BJ (cell line): ENCODE data around the gene MIA2. TPM values are rescaled to one million over a fixed set of nuclear protein-coding genes. Genes with fewer than 3 reads are reported as not detected.
"Not testable (repeated sequence)": the region's sequence is repeated elsewhere in the genome, so short reads cannot be mapped to it uniquely, and the experiment has no call there.

ENCODE experiments used
- CTCF ChIA-PET: fragments of 350-600 bp; formaldehyde crosslinking; extraction: SDS; loops from one replicate; lab custom pipeline; 2021; ENCODE audit warnings: antibody characterized with exemption, inconsistent platforms; lab: Yijun Ruan, JAX
- POLR2A ChIA-PET: fragments of 300-600 bp; sonication (Branson Sonifier 250); formaldehyde crosslinking; extraction: SDS; loops from one replicate; lab custom pipeline; 2021; ENCODE audit warnings: antibody characterized with exemption; lab: Charles Lee
- DNase-seq: peaks from one replicate; pipeline ENCODE4 v3.0.0-alpha.2; 2011; ENCODE audit warnings: low read depth
- H3K27me3 ChIP-seq: 2 replicates; pipeline ENCODE4 v1.6.0; 2011; ENCODE audit warnings: low read length; ENCODE audit not compliant: control insufficient read depth, insufficient read depth
- H3K36me3 ChIP-seq: 2 replicates; pipeline ENCODE4 v1.5.1; 2011; ENCODE audit warnings: low read length; ENCODE audit not compliant: control insufficient read depth, insufficient read depth
- H3K4me3 ChIP-seq: 2 replicates; pipeline ENCODE4 v1.5.1; 2011; ENCODE audit warnings: low read depth, mild to moderate bottlenecking, control low read depth, low read length
- CTCF ChIP-seq: IDR thresholded peaks from 2 replicates; pipeline ENCODE4 v1.5.1; 2011; ENCODE audit warnings: low read depth, mild to moderate bottlenecking, control low read depth, inconsistent platforms, low read length, moderate library complexity; ENCODE audit not compliant: insufficient read depth
- polyA plus RNA-seq: library from polyadenylated mRNA; depleted of rRNA; stranded (reverse); fragments of >200 nt; gene quantifications from 2 replicates; pipeline ENCODE4 v1.2.3, GENCODE V29; 2011

MIA2 gene
- polyA plus RNA-seq, 1 experiment = 11.4 TPM

DNA sequence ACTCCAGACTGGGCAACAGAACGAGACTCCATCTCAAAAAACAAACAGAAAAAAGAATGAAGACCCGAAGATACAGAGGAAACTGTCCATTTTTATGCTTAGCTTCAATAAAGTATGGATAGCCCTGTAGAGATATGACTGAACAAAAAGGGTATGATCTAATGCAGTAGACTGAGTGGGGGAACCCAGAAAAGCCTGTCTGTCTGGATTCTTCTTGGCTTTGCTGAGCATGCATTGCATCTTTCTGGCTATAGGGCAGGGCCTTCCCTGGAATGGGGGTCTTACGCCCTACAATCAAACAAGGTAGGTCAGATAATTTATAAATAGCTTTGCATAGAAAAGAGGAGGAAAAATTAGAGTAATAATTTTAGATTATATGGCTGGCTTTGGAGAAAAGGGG lies 10.1 kb downstream of the MIA2 start:
- no peak for DNase-seq
- ChIA-PET POLR2A (no interaction called here), CTCF (no interaction called here)
- Histone ChIP-seq H3K27me3 (no peaks in the 10 kb centered on the region; the same call in 1 of the 2 replicates), H3K36me3 (no peaks in the 10 kb centered on the region), H3K4me3 (no peak overlapping the region)
- TF ChIP-seq CTCF = no peak

DNA sequence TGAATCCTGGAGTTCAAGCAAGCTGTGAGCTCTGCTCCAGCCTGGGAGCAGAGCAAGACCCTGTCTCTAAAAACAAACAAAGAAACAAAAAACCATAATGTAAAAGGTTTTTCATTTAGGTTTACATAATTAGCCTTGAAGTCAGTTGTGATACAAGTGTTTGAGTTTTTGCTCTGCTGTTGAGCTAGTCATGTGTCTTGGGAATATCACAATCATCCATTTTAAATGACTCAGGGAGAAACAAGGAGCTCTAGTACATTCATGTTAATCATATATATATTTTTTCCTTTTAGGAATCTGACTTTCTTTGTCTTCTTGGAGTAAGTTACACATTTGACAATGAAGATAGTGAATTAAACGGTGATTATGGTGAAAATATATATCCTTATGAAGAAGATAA lies 12.9 kb downstream of the MIA2 start:
- ChIA-PET POLR2A (no interaction called here), CTCF (interaction anchor here (1.0 to 1.4 kb wide), 2 partner anchors 9 to 14 kb away, joined by 4 to 5 read pairs; no protein-coding TSS in a partner anchor)
- DNase-seq = no peak

GRCh38 chr14:39247256-39247655 lies 13.5 kb downstream of the MIA2 start:
- Histone ChIP-seq H3K4me3 (no peak overlapping the region), H3K27me3 (no peaks in the 10 kb centered on the region), H3K36me3 (no peaks in the 10 kb centered on the region)
- ChIA-PET CTCF (interaction anchor here (1.0 kb wide), 1 partner anchor 15 kb away, joined by 4 read pairs; no protein-coding TSS in a partner anchor), POLR2A (interaction anchor here (0.6 kb wide), 1 partner anchor 21 kb away, joined by 3 read pairs; no protein-coding TSS in a partner anchor)
- peak; percentile 45 for DNase-seq
- TF ChIP-seq CTCF = no peak

More for the DNA sequence above, 12.9 kb downstream of the MIA2 start:
- H3K36me3 ChIP-seq = no peaks in the 10 kb centered on the region
- TF ChIP-seq CTCF = no peak
- H3K4me3 ChIP-seq = no peak overlapping the region
- H3K27me3 ChIP-seq = no peaks in the 10 kb centered on the region

DNA sequence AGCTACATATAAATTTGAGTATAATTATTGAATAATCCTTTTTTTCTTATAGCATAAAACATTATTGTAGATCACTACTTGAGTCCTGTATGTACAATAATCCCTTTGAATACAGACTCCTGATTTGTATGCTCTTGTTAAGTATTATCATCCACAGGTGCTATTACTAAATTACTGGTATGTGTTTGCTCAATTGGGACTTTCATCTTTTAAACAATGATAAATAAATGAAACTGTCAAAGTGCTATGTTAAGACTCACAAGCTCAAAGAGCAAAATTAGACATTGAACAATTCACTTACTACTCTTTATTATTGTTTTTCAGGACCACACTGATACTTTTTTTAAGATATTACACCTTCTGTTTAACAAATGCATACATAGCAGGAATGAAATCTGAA lies 17.8 kb downstream of the MIA2 start:
- no peaks in the 10 kb centered on the region for H3K27me3 ChIP-seq
- no peak overlapping the region for H3K4me3 ChIP-seq
- POLR2A ChIA-PET = no interaction called here
- CTCF ChIA-PET = no interaction called here
- H3K36me3 ChIP-seq = no peaks in the 10 kb centered on the region
- no peak for TF ChIP-seq CTCF
- no peak for DNase-seq

DNA sequence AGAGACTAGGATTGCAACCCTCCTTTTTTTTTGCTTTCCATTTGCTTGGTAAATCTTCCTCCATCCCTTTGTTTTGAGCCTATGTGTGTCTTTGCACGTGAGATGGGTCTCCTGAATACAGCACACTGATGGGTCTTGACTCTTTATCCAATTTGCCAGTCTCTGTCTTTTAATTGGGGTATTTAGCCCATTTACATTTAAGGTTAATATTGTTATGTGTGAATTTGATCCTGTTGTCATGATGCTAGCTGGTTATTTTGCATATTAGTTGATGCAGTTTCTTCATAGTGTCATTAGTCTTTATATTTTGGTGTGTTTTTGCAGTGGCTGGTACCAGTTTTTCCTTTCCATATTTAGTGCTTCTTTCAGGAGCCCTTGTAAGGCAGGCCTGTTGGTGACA lies 23.7 kb downstream of the MIA2 start:
- CTCF ChIA-PET, POLR2A ChIA-PET, DNase-seq, H3K36me3 ChIP-seq, H3K4me3 ChIP-seq, H3K27me3 ChIP-seq: not testable (repeated sequence)
